GM06990 (cell line): ENCODE data around the gene ITFG1.

ENCODE experiments used
- DNase-seq: peaks from one replicate; pipeline ENCODE4 v3.0.0-alpha.2; 2011; ENCODE audit not compliant: insufficient read length; ENCODE audit errors: extremely low read depth
- H3K27me3 ChIP-seq: replicated peaks from 2 replicates; pipeline ENCODE4 v1.6.0; 2011; ENCODE audit warnings: low read length; ENCODE audit not compliant: control insufficient read depth, insufficient read depth
- H3K36me3 ChIP-seq: 2 replicates; pipeline ENCODE4 v1.5.1; 2011; ENCODE audit warnings: low read length; ENCODE audit not compliant: control insufficient read depth, insufficient read depth
- H3K4me3 ChIP-seq: replicated peaks from 2 replicates; pipeline ENCODE4 v1.5.1; 2011; ENCODE audit warnings: low read depth, mild to moderate bottlenecking, control low read depth, low read length
- TF ChIP-seq, protein P1 (sequence below): IDR thresholded peaks from 2 replicates; pipeline ENCODE4 v1.5.1; 2011; ENCODE audit warnings: low read length, control low read depth, mild to moderate bottlenecking, inconsistent platforms; ENCODE audit not compliant: insufficient read depth, poor library complexity, severe bottlenecking

The ITFG1 gene

GRCh38 chr16:47260503-47260902, 200.4 kb downstream of the ITFG1 start:
- DNase-seq: no peak

GRCh38 chr16:47258874-47259461, 201.9 kb downstream of the ITFG1 start:
- no peak for DNase-seq
- Histone ChIP-seq H3K36me3 (peaks cover 2% of the 10 kb centered on the region), H3K4me3 (no peak overlapping the region), H3K27me3 (no peaks in the 10 kb centered on the region)
- TF ChIP-seq, protein P1, sequence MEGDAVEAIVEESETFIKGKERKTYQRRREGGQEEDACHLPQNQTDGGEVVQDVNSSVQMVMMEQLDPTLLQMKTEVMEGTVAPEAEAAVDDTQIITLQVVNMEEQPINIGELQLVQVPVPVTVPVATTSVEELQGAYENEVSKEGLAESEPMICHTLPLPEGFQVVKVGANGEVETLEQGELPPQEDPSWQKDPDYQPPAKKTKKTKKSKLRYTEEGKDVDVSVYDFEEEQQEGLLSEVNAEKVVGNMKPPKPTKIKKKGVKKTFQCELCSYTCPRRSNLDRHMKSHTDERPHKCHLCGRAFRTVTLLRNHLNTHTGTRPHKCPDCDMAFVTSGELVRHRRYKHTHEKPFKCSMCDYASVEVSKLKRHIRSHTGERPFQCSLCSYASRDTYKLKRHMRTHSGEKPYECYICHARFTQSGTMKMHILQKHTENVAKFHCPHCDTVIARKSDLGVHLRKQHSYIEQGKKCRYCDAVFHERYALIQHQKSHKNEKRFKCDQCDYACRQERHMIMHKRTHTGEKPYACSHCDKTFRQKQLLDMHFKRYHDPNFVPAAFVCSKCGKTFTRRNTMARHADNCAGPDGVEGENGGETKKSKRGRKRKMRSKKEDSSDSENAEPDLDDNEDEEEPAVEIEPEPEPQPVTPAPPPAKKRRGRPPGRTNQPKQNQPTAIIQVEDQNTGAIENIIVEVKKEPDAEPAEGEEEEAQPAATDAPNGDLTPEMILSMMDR: peak; percentile 57

More at GRCh38 chr16:47260503-47260902, 200.4 kb downstream of the ITFG1 start:
- Histone ChIP-seq H3K4me3 (no peak overlapping the region), H3K27me3 (no peaks in the 10 kb centered on the region), H3K36me3 (peaks cover 2% of the 10 kb centered on the region)
- TF ChIP-seq, protein P1: no peak

- TF ChIP-seq, protein P1: no peak
- H3K27me3 ChIP-seq: no peaks in the 10 kb centered on the region
- H3K36me3 ChIP-seq: no peaks in the 10 kb centered on the region; the same call in 1 of the 2 replicates
- DNase-seq: no peak
- H3K4me3 ChIP-seq: no peak overlapping the region
Measured at GRCh38 chr16:47254756-47255155, 206.1 kb downstream of the ITFG1 start.

DNA sequence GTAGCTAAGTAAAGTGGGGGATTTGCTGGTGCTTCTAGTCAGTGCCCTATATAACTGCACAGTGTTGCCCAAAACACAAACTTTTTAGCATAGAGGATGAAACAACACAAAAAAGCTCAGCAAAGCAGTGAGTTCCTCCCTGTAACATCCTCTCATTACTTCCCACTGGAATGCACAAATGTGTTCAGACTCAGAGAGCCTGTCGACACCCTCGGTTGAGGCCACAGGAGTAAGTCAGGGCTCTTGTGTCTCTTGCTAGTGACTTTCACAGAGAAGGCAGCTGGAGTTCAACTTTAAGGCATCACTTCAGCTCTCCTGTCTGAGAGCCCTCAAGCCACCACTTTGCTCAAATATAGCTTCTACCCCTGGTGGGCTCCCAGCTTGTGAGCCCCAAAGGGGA, 209.9 kb downstream of the ITFG1 start:
- DNase-seq: no peak
- no peaks in the 10 kb centered on the region; the same call in 1 of the 2 replicates for H3K36me3 ChIP-seq
- TF ChIP-seq, protein P1: no peak
- H3K4me3 ChIP-seq: no peak overlapping the region
- no peaks in the 10 kb centered on the region for H3K27me3 ChIP-seq

DNA sequence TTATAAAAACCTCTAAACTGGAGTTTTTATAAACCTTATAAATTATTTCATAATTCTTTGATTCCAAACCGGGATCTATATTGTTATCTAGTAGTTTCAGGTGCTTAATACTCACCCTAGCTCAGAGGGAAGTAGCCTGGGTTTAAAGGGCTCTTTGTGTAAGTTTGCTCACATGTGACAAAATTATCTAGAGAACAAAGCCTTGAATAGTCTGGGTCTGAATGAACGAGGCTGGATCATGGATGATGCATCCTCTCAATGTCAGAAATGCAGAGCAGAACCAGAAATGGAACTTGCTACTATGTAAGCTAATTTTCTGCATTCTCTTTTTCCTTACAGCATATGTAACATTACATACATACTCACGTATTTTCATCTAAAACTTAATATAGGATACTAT, 213.2 kb downstream of the ITFG1 start:
- TF ChIP-seq, protein P1: no peak
- Histone ChIP-seq H3K27me3 (no peaks in the 10 kb centered on the region), H3K36me3 (no peaks in the 10 kb centered on the region; the same call in 1 of the 2 replicates), H3K4me3 (no peak overlapping the region)
- DNase-seq: no peak

- no peak for DNase-seq
- Histone ChIP-seq H3K27me3 (no peaks in the 10 kb centered on the region), H3K36me3 (no peaks in the 10 kb centered on the region; the same call in 1 of the 2 replicates), H3K4me3 (no peak overlapping the region)
- TF ChIP-seq, protein P1: no peak
Measured at GRCh38 chr16:47244206-47244605, 216.7 kb downstream of the ITFG1 start.
